HepG2 (cell line): Measurements from ENCODE around the gene THOP1. TPM values are rescaled to one million over a fixed set of nuclear protein-coding genes. Genes with fewer than 3 reads are reported as not detected.

Experiments used
- ATAC-seq: fragments of 200-7000 bp; cut with Tn5 transposase; 3 replicates; pipeline ENCODE4 v1.9.1; 2020; ENCODE audit warnings: mild to moderate bottlenecking, moderate library complexity
- BruUV-seq: library from RNA; stranded (reverse); fragments of 400-500 nt; replicated peaks from 2 replicates; lab custom pipeline; 2021; lab: Mats Ljungman, UMichigan
- CTCF ChIA-PET: fragments of 300-600 bp; formaldehyde crosslinking; extraction: SDS; loops from one replicate; lab custom pipeline; 2021; ENCODE audit warnings: low total read pairs, inconsistent platforms, low intra/inter-chr PET ratio; lab: Yijun Ruan, JAX
- POLR2A ChIA-PET: fragments of 350-600 bp; sonication (Branson Sonifier 250); formaldehyde crosslinking; loops from one replicate; lab custom pipeline; 2020; ENCODE audit warnings: antibody characterized with exemption, inconsistent platforms; lab: Yijun Ruan, JAX
- DNase-seq: peaks from one replicate; pipeline ENCODE4 v3.0.0-alpha.2; 2015; ENCODE audit warnings: low spot score
- FAIRE-seq: peaks from 3 replicates; lab custom pipeline; 2011; peaks lifted over from hg19 to GRCh38; lab: Jason Lieb, UNC
- H2AFZ ChIP-seq: one replicate; pipeline ENCODE4 v1.6.1; 2011; ENCODE audit warnings: low read length, inconsistent platforms
- H3K27ac ChIP-seq: fragments of 300-600 bp; 3 replicates; pipeline ENCODE4 v1.8.0; 2011; ENCODE audit warnings: mixed run types, mild to moderate bottlenecking, mixed read lengths, low read length, inconsistent platforms; ENCODE audit not compliant: insufficient read depth; ENCODE audit errors: extremely low read length
- H3K27me3 ChIP-seq, 2 experiments: fragments of 200-600 bp in 1 of 2; 2 replicates in 1 of 2; 3 replicates in 1 of 2; pipeline versions ENCODE4 v1.6.0 to v1.8.0; 2011; ENCODE audit warnings: low read length in 2 of 2, mild to moderate bottlenecking in 2 of 2, moderate library complexity in 2 of 2, inconsistent platforms in 1 of 2; ENCODE audit not compliant: insufficient read depth in 2 of 2, control insufficient read depth in 1 of 2
- H3K36me3 ChIP-seq, 2 experiments: fragments of 200-600 bp in 1 of 2; replicated peaks in 1 of 2; 2 replicates in 1 of 2; 3 replicates in 1 of 2; pipeline versions ENCODE4 v1.5.1 to v1.8.0; 2011; ENCODE audit warnings: low read length in 2 of 2, inconsistent platforms in 1 of 2; ENCODE audit not compliant: insufficient read depth in 2 of 2, control insufficient read depth in 1 of 2
- H3K4me1 ChIP-seq: 2 replicates; pipeline ENCODE4 v1.5.1; 2012; ENCODE audit warnings: low read length, inconsistent platforms; ENCODE audit not compliant: insufficient read depth
- H3K4me2 ChIP-seq: 2 replicates; pipeline ENCODE4 v1.6.0; 2011; ENCODE audit warnings: low read depth, low read length, inconsistent platforms
- H3K4me3 ChIP-seq, 3 experiments: fragments of 200-600 bp in 1 of 3; sonication (generic), shearing (Covaris generic) in 1 of 3; replicated peaks in 1 of 3; 2 replicates each; pipeline ENCODE4 v1.5.1; 2011 to 2016; ENCODE audit warnings: low read length in 3 of 3, inconsistent platforms in 2 of 3, low read depth in 2 of 3, mild to moderate bottlenecking in 2 of 3, control low read depth in 1 of 3, mixed read lengths in 1 of 3; ENCODE audit not compliant: insufficient read depth in 1 of 3
- H3K79me2 ChIP-seq: one replicate; pipeline ENCODE4 v1.6.1; 2011; ENCODE audit warnings: low read length, inconsistent platforms; ENCODE audit not compliant: insufficient read depth
- H3K9ac ChIP-seq: 2 replicates; pipeline ENCODE4 v1.6.0; 2011; ENCODE audit warnings: mild to moderate bottlenecking, low read depth, low read length, inconsistent platforms; ENCODE audit not compliant: insufficient read depth
- H3K9me3 ChIP-seq: 2 replicates; pipeline ENCODE4 v1.5.1; 2012; ENCODE audit warnings: mild to moderate bottlenecking, low read length
- H4K20me1 ChIP-seq: 2 replicates; pipeline ENCODE4 v1.6.0; 2011; ENCODE audit warnings: inconsistent platforms, mild to moderate bottlenecking, low read length, moderate library complexity; ENCODE audit not compliant: insufficient read depth
- FOXA3 ChIP-seq: IDR thresholded peaks from 2 replicates; pipeline ENCODE4 v1.6.1; 2016; ENCODE audit warnings: missing genetic modification reagents, missing compliant biosample characterization
- IRF2 ChIP-seq: IDR thresholded peaks from 2 replicates; pipeline ENCODE4 v1.6.1; 2018; ENCODE audit warnings: missing genetic modification reagents, missing compliant biosample characterization
- RFXANK ChIP-seq: IDR thresholded peaks from 2 replicates; pipeline ENCODE4 v1.6.1; 2016
- SMYD3 ChIP-seq: sonication (generic); formaldehyde crosslinking; IDR thresholded peaks from 2 replicates; pipeline ENCODE4 v1.8.1; 2023; ENCODE audit warnings: mild to moderate bottlenecking, missing genetic modification reagents
- TBL1XR1 ChIP-seq: fragments of 150-350 bp; IDR thresholded peaks from 2 replicates; pipeline ENCODE4 v1.6.1; 2014; ENCODE audit warnings: borderline replicate concordance, low read length; ENCODE audit not compliant: partially characterized antibody
- TMF1 ChIP-seq: sonication (generic); formaldehyde crosslinking; IDR thresholded peaks from 2 replicates; pipeline ENCODE4 v1.8.1; 2022; ENCODE audit warnings: low read depth, missing genetic modification reagents
- U2AF1 ChIP-seq: fragments of 200-400 bp; formaldehyde crosslinking; optimal IDR thresholded peaks from 2 replicates; pipeline ENCODE3; 2017; ENCODE audit warnings: mild to moderate bottlenecking, low read depth, low read length
- ZNF737 ChIP-seq: sonication (generic); formaldehyde crosslinking; IDR thresholded peaks from 2 replicates; pipeline ENCODE4 v1.5.0; 2020; ENCODE audit warnings: missing genetic modification reagents, mild to moderate bottlenecking, borderline replicate concordance
- WGBS: methylation state at CpG from one replicate; pipeline ENCODE4 v1.1.6; 2017; ENCODE audit warnings: low lambda C conversion rate; 5-methylcytosine and 5-hydroxymethylcytosine counted together
- in situ Hi-C: cut with HindIII; loops from 2 replicates; pipeline ENCODE4 v1.10.0; 2017; ENCODE audit warnings: low pct_unique_long_range_greater_than_20kb; ENCODE audit not compliant: extremely low pct_ligation_motif_present
- intact Hi-C: fragments of 100-400 bp; cut with micrococcal nuclease; formaldehyde crosslinking; loops from one replicate; pipeline ENCODE4 v1.10.0; 2022; ENCODE audit not compliant: unreplicated experiment
- polyA plus RNA-seq, 8 experiments: library from polyadenylated mRNA; depleted of rRNA in 3 of 8; stranded (reverse) in 7 of 8; unstranded in 1 of 8; fragments of >200 nt; fragmentation: Illumina TruSeq in 4 of 8; extraction: Trizol in 4 of 8; gene quantifications; 2 replicates each; pipeline versions ENCODE4 v1.2.1 to v1.2.3, GENCODE V29; 2011 to 2016; ENCODE audit warnings: low read depth in 4 of 8, missing spikeins in 1 of 8, mixed read lengths in 1 of 8; ENCODE audit not compliant: insufficient read depth in 1 of 8
- total RNA-seq, 5 experiments: library from RNA; depleted of rRNA; stranded (reverse); fragments of >200 nt; fragmentation: Illumina TruSeq; extraction: Trizol; gene quantifications; 2 replicates each; pipeline ENCODE4 v1.2.3, GENCODE V29; 2016; ENCODE audit warnings: low read depth in 1 of 5
- TF ChIP-seq, protein P1 (sequence below): sonication (generic); formaldehyde crosslinking; IDR thresholded peaks from 2 replicates; pipeline ENCODE4 v1.8.1; 2023; ENCODE audit warnings: missing genetic modification reagents, inconsistent platforms, borderline replicate concordance
- TF ChIP-seq, protein P2 (sequence below): sonication (generic); formaldehyde crosslinking; IDR thresholded peaks from 2 replicates; pipeline ENCODE4 v1.5.1; 2020; ENCODE audit warnings: missing genetic modification reagents, mild to moderate bottlenecking, borderline replicate concordance
- TF ChIP-seq, protein P3 (sequence below): sonication (generic); formaldehyde crosslinking; IDR thresholded peaks from 2 replicates; pipeline ENCODE4 v1.4.0; 2020; ENCODE audit warnings: missing genetic modification reagents, mild to moderate bottlenecking, borderline replicate concordance

The THOP1 gene
- total and polyA plus RNA-seq, 2 of the 13 experiments (the other 11 are each of a cell fraction or from before 2014, with no cell fraction given), result 74.4 to 116 TPM

DNA sequence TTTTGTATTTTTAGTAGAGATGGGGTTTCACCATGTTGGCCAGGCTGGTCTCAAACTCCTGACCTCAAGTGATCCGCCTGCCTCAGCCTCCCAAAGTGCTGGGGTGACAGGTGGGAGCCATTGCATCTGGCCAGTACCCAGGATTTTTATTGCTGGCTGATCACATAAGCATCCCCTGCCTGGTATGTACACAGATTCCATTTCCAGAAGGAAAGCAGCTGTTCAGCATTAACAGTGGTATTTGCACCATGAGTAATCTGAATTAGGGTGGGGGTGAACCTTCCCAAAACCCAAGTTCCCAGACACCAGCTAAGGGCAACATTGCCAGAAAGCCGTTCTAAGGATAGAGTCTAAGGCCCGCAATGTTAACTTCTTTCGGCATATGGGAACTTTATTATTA is 63.3 kb downstream of the THOP1 start:
- DNase-seq, result no peak
- ATAC-seq, result no peak
- peaks cover 11 to 33% of the 10 kb centered on the region in 2 experiments; a peak in 4 of 5 replicates for H3K36me3 ChIP-seq
- no peak overlapping the region for H3K4me2 ChIP-seq
- 97% methylated on average over 4 of the region's 4 CpGs for WGBS
- in situ Hi-C loops, result no loop called here
- H4K20me1 ChIP-seq, result peaks cover 2% of the 10 kb centered on the region; the same call in 1 of the 2 replicates
- H2AFZ ChIP-seq, result no peak overlapping the region
- H3K9me3 ChIP-seq, result no peaks in the 10 kb centered on the region
- intact Hi-C loops, result no loop called here
- H3K9ac ChIP-seq, result no peak overlapping the region
- H3K4me1 ChIP-seq, result peaks cover 25% of the 10 kb centered on the region
- no peak overlapping the region for H3K4me3 ChIP-seq
- ChIA-PET CTCF (no interaction called here), POLR2A (no interaction called here)
- FAIRE-seq, result no peak
- no peak overlapping the region for H3K27ac ChIP-seq
- TF ChIP-seq IRF2, result no peak
- TF ChIP-seq U2AF1, result no peak
- TF ChIP-seq TMF1 (CRISPR knock-in tag), result no peak
- TF ChIP-seq SMYD3 (CRISPR knock-in tag), result no peak
- TF ChIP-seq RFXANK (CRISPR knock-in tag), result no peak
- TF ChIP-seq, protein P1, sequence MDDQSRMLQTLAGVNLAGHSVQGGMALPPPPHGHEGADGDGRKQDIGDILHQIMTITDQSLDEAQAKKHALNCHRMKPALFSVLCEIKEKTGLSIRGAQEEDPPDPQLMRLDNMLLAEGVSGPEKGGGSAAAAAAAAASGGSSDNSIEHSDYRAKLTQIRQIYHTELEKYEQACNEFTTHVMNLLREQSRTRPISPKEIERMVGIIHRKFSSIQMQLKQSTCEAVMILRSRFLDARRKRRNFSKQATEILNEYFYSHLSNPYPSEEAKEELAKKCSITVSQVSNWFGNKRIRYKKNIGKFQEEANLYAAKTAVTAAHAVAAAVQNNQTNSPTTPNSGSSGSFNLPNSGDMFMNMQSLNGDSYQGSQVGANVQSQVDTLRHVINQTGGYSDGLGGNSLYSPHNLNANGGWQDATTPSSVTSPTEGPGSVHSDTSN (CRISPR knock-in tag), result no peak
- TF ChIP-seq TBL1XR1, result no peak
- TF ChIP-seq, protein P2, sequence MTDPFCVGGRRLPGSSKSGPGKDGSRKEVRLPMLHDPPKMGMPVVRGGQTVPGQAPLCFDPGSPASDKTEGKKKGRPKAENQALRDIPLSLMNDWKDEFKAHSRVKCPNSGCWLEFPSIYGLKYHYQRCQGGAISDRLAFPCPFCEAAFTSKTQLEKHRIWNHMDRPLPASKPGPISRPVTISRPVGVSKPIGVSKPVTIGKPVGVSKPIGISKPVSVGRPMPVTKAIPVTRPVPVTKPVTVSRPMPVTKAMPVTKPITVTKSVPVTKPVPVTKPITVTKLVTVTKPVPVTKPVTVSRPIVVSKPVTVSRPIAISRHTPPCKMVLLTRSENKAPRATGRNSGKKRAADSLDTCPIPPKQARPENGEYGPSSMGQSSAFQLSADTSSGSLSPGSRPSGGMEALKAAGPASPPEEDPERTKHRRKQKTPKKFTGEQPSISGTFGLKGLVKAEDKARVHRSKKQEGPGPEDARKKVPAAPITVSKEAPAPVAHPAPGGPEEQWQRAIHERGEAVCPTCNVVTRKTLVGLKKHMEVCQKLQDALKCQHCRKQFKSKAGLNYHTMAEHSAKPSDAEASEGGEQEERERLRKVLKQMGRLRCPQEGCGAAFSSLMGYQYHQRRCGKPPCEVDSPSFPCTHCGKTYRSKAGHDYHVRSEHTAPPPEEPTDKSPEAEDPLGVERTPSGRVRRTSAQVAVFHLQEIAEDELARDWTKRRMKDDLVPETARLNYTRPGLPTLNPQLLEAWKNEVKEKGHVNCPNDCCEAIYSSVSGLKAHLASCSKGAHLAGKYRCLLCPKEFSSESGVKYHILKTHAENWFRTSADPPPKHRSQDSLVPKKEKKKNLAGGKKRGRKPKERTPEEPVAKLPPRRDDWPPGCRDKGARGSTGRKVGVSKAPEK (CRISPR knock-in tag), result no peak
- TF ChIP-seq, protein P3, sequence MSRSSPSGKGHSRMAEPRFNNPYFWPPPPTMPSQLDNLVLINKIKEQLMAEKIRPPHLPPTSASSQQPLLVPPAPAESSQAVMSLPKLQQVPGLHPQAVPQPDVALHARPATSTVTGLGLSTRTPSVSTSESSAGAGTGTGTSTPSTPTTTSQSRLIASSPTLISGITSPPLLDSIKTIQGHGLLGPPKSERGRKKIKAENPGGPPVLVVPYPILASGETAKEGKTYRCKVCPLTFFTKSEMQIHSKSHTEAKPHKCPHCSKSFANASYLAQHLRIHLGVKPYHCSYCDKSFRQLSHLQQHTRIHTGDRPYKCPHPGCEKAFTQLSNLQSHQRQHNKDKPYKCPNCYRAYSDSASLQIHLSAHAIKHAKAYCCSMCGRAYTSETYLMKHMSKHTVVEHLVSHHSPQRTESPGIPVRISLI, result no peak
- no peak for TF ChIP-seq ZNF737 (CRISPR knock-in tag)
- no peak for TF ChIP-seq FOXA3 (CRISPR knock-in tag)
- H3K27me3 ChIP-seq, result no peaks in the 10 kb centered on the region
- no TSS peak for BruUV-seq
- H3K79me2 ChIP-seq, result peaks cover 36% of the 10 kb centered on the region
